Hematopoietic multipotent progenitor cell treated with erythropoietin and hydrocortisone succinate and interleukin-3 and kit ligand, for 4 days (in vitro differentiated cells): ENCODE results near the gene ACADSB.

Experiments
- DNase-seq: peaks from one replicate; pipeline ENCODE4 v3.0.0-alpha.2; 2015

The ACADSB gene

GRCh38 chr10:123007558-123008354, 1.1 kb upstream of the ACADSB start:
- DNase-seq = peak; percentile 85

DNA sequence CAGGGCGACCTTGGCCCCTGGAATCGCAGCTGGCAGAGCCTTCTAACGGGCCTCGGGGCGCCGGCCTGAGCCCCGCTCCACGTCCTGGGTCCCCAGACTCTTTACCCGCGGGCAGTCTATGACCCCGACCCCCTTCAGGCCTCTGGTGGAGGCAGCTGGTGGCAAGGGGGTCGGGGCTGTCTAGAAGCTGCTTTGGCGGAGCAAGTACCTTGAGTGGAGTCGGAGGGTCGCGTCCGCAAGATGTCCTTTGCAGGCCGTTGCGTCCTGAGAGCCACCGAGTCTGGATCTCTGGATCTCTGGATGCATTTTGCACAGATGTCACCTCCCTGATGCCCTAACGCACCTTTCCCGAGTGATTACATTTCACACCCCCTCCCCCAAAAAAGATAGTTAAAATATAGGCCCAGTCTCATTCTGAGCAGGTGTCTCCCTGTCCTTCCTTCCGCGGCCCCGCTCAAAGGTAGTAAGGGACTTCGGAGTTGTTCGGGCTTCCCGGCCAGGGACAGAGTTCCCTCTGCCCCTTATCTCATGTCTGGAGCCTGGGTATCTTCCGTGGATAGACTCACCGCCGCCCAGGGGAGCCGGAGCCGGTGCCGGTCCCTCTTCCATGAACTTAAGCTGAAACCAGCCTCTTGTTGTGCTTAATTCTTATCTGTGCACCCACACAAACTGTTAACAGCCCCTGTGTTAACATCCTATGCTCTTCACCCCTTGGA, 457 bp downstream of the ACADSB start:
- DNase-seq = peak; percentile 63

GRCh38 chr10:123011987-123012386, 3.2 kb downstream of the ACADSB start:
- DNase-seq = no peak

DNA sequence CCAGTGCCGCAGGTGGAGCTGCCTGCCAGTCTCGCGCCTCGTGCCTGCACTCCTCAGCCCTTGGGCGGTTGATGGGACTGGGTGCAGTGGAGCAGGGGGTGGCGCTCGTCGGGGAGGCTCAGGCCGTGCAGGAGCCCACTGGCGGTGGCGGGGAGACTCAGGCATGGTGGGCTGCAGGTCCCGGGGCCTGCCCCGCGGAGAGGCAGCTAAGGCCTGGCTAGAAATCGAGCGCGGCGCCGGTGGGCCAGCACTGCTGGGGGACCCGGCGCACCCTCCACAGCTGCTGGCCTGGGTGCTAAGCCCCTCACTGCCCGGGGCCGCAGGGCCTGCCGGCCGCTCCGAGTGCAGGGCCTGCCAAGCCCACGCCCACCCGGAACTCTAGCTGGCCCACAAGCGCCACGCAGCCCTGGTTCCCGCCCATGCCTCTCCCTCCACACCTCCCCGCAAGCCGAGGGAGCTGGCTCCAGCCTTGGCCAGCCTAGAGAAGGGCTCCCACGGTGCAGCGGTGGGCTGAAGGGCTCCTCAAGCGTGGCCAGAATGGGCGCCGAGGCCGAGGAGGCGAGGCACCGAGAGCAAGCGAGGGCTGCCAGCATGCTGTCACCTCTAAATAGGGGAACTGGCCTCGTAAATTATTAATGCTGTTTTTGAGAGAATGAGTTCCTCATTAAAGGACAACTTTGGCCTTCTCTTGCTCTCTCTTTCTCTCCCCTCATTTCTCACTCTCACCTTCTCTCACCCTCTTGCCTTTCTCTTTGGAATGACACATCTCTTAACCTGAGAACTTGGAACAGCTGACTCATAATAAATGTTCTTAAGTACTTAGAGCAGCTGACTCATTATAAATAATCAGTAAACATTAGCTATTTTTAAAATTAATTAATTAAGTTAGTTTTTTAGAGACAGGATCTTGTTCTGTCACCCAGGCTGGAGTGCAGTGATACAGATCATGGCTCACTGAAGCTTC, 4.9 kb downstream of the ACADSB start:
- no peak for DNase-seq

DNA sequence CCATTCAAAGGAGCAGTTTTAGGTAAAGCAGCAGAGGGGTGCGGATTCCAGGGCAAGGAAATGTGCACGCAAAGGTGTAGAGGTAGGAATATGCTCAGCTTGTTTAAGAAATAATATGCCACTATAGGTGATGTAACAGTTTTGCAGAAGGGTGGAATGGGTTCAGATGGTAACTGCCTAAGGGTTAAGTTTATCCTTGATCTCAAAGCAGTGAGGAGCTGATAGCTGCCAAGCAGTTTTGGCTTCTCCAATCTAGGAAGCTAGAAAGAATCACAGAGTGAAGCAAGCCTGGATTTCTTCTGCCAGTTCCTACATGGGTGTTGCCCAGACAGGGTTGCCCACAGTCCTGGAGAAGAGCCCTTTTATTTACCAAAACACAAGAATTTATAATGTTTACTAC, 6.0 kb downstream of the ACADSB start:
- DNase-seq = no peak

DNA sequence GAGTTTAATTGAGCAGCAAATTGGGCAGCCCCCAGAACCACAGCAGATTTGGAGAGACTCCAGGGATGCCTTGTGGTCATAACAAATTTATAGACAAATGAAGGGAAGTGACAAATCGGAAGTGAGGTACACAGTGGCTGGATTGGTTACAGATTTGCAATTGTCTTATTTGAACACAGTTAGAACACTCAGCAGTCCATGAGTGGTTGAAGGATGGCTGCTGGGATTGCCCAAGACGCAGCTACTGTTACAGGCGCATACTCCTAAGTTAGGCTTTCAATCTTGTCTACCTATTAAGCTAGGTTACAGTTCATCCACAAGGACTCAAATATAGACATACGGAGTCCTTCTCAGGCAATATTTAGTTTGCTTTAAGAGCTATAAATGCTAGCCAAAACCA, 7.4 kb downstream of the ACADSB start:
- DNase-seq = no peak

DNA sequence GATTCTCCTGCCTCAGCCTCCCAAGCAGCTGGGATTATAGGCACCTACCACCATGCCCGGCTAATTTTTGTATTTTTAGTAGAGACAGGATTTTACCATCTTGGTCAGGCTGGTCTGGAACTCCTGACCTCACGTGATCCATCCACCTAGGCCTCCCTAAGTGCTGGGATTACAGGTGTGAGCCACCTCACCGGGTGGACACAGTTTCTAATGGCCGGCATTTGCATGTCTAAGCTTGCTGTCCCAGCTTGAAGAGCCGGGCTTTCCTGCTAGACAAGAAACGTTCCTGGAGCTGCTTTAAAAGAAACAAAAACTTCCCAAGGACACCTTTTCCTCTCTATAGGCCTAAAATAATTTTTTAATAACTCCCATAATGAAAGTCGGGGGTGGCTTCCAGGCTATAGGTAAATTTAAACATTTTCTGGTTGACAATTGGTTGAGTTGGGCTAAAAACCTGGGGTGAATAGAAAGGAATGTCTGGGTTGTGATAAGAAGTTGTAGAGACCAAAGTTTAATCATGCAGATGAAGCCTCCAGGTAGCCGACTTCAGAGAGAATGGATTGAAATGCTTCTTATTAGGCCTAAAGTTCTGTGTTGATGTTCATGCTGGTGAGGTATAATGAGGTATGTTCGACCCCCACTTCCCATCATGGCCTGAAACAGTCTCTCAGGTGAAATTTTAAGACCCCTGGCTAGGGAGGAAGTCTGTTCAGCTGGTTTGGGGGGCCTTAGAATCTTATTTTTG, 8.8 kb downstream of the ACADSB start:
- no peak for DNase-seq

DNA sequence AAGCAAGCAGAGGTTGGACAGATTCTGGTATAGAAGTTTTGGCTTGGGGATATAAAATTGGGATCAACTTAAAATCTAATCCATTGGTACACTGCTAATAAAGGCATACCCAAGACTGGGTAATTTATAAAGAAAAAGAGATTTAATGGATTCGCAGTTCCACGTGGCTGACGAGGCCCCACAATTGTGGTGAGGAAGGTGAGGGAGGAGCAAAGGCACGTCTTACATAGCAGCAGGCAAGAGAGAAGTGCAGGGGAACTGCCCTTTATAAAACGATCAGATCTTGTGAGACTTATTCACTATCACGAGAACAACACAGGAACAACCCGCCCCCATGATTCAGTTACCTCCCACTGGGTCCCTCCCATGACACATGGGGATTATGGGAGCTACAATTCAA, 9.7 kb downstream of the ACADSB start:
- DNase-seq = no peak

DNA sequence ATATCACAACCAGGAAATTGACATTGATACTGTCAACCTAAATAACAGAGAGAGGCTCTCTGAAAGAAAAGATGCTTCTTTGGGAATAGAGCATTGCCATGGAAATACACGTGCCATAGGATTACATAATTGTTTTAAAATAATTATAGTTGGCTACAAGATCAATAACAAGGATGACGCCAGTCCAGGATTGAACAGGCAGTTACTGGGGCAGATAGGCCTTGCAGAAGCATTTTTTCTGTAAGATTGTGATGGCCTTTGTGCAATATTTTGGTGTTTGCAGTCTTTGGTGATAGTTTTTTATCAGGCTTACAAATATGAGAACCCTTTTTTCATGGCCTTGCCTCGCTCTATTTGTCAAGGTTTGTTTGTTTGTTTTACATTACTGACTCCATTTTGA, 10.5 kb downstream of the ACADSB start:
- no peak for DNase-seq

GRCh38 chr10:123019941-123020703, 11.3 kb downstream of the ACADSB start:
- no peak for DNase-seq

GRCh38 chr10:123021517-123021916, 12.7 kb downstream of the ACADSB start:
- DNase-seq = peak; percentile 62

DNA sequence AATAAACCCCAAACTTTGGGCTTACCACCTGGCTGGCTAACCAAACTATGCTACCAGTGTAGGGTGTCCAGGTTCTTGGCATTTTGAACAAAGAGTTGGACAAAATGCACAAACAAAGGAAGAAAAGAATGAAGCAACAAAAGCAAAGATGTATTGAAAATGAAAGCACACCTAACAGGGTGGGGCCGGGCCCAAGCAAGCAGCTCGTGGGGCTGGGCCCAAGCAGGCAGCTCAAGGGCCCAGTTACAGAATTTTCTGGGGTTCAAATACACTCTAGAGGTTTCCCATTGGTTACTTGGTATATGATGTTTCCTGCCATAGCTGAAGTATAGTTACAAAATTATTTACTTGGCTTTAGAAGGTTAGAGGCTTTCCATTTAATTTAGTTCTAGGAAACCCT, 15.7 kb downstream of the ACADSB start:
- DNase-seq = no peak

GRCh38 chr10:123026302-123026701, 17.5 kb downstream of the ACADSB start:
- no peak for DNase-seq

GRCh38 chr10:123027861-123028260, 19.1 kb downstream of the ACADSB start:
- no peak for DNase-seq

GRCh38 chr10:123031124-123031523, 22.3 kb downstream of the ACADSB start:
- no peak for DNase-seq

GRCh38 chr10:123034332-123034731, 25.5 kb downstream of the ACADSB start:
- no peak for DNase-seq

GRCh38 chr10:123035467-123036086, 26.8 kb downstream of the ACADSB start:
- DNase-seq = no peak

DNA sequence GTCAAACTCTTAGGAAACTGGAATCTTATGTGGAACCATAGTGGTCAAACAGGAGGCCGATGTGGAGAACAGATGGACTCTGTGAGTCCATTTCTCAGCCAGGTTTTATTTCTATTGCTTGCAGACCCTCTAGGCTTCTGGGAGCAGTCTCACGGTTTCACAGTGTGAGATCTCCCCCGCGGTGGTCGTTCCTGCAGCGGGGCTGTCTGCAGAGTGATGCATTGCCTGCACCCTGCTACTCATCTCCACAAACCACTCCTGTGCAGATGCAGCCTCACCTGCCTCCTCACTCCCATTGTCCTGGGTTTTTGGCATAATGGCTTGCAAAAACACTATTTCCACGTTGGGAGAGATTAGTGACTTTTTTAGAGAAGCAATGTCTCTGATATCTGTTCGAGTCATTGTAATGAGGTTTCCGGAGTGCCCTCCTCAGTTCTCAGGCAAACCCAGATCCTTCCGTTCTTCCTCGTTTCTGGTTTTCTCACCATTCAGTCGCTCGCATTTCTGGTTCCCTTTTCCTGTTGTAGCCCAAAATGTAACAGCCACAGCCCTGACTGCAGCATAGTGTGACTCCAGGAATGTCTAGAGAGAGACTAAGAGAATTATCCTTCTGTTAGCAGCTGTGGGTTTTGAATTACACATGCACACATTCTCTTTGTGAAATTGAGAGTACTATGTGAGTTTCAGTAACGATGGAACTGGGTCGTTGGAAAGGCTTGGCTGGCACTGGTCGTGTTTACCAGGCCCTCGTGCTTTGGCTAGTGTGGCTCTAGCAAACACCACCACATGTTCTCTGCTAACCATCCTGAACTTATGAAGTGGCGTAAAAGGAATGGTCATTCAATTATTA, 30.2 kb downstream of the ACADSB start:
- DNase-seq = peak; percentile 75

GRCh38 chr10:123039632-123039930, 30.8 kb downstream of the ACADSB start:
- DNase-seq = no peak

DNA sequence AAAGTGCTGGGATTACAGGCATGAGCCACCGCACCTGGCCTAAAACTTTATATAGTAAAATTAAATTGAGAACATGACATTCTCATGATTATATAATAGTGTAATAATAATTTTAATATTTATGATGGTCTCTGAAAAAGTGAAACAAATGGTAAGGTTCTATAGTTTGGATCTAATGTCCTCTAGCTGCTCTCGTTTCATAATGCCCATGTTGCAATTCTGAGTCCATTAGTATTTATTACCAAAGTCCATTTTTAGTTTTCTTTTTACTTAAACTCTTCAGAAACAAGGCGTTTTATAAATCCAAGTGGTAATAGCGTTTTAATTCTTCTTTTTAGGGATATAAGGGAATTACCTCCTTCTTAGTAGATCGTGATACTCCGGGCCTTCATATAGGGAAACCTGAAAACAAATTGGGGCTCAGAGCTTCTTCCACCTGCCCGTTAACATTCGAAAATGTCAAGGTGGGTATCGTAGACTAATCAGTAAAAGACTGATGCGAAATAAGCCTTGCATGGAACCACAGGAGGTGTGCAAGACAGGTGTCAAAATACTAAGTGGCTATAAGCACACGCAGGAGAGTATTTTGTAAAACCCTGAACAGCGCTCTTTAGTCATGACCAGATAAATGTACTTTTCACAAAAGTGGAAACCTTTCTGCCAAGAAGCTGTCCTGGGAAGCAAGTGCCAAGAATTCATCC, 34.1 kb downstream of the ACADSB start:
- DNase-seq = no peak
